HCT116 (cell line): ENCODE measurements around the gene OOSP2. TPM values are rescaled to one million over a fixed set of nuclear protein-coding genes. Genes with fewer than 3 reads are reported as not detected.
"Not testable (repeated sequence)": the region's sequence is repeated elsewhere in the genome, so short reads cannot be mapped to it uniquely, and the experiment has no call there.

ENCODE experiments used
- ATAC-seq: fragments of 200-7000 bp; cut with Tn5 transposase; 2 replicates; pipeline ENCODE4 v1.9.1; 2020; ENCODE audit warnings: mild to moderate bottlenecking, moderate library complexity
- BruUV-seq: library from RNA; stranded (reverse); fragments of 400-500 nt; replicated peaks from 2 replicates; lab custom pipeline; 2021; lab: Mats Ljungman, UMichigan
- CTCF ChIA-PET: fragments of 300-600 bp; sonication (Branson Sonifier 250); formaldehyde crosslinking; loops from one replicate; lab custom pipeline; 2021; ENCODE audit warnings: antibody characterized with exemption; lab: Charles Lee
- POLR2A ChIA-PET: fragments of 300-600, 350-600 bp; sonication (Branson Sonifier 250); formaldehyde crosslinking; loops from one replicate; lab custom pipeline; 2021; ENCODE audit warnings: antibody characterized with exemption; lab: Charles Lee
- RAD21 ChIA-PET, 2 experiments: fragments of 300-600 bp; sonication (Branson Sonifier 250); formaldehyde crosslinking; loops; one replicate each; lab custom pipeline; 2023; ENCODE audit warnings: low total read pairs in 2 of 2; ENCODE audit not compliant: uncharacterized antibody in 2 of 2, unreplicated experiment in 2 of 2, low non-redundant PET in 1 of 2; lab: Charles Lee
- DNase-seq: peaks from one replicate; pipeline ENCODE4 v3.0.0-alpha.2; 2010; ENCODE audit warnings: low read depth, low spot score
- H2AFZ ChIP-seq: fragments of 200-600 bp; shearing (Covaris generic), sonication (generic); 2 replicates; pipeline ENCODE4 v1.6.1; 2017; ENCODE audit warnings: low read depth, mixed run types, mixed read lengths, antibody characterized with exemption, low read length; ENCODE audit not compliant: poor library complexity, severe bottlenecking
- H3K27ac ChIP-seq: 2 replicates; pipeline ENCODE4 v1.5.1; 2012; ENCODE audit warnings: low read depth, low read length
- H3K27me3 ChIP-seq: fragments of 200-600 bp; sonication (generic); 2 replicates; pipeline ENCODE4 v1.6.1; 2016; ENCODE audit warnings: mixed run types, low read length, mixed read lengths; ENCODE audit not compliant: insufficient read depth
- H3K36me3 ChIP-seq, 2 experiments: fragments of 200-500 bp in 1 of 2; fragments of 200-600 bp in 1 of 2; sonication (Bioruptor generic) in 1 of 2; sonication (generic) in 1 of 2; 2 replicates each; pipeline versions ENCODE4 v1.5.1 to v1.6.1; 2014 to 2016; ENCODE audit warnings: low read length in 2 of 2, inconsistent platforms in 1 of 2, mixed read lengths in 1 of 2, mixed run types in 1 of 2; ENCODE audit not compliant: insufficient read depth in 2 of 2, control insufficient read depth in 1 of 2
- H3K4me1 ChIP-seq, 2 experiments: fragments of 200-600 bp in 1 of 2; sonication (generic) in 1 of 2; 2 replicates each; pipeline versions ENCODE4 v1.5.1 to v1.6.1; 2012 to 2017; ENCODE audit warnings: low read length in 2 of 2, inconsistent platforms in 1 of 2, mild to moderate bottlenecking in 1 of 2, mixed read lengths in 1 of 2, mixed run types in 1 of 2, moderate library complexity in 1 of 2; ENCODE audit not compliant: insufficient read depth in 2 of 2, control insufficient read depth in 1 of 2
- H3K4me2 ChIP-seq: fragments of 200-600 bp; sonication (generic); 2 replicates; pipeline ENCODE4 v1.6.1; 2017; ENCODE audit warnings: mixed run types, low read length, mixed read lengths
- H3K4me3 ChIP-seq, 2 experiments: fragments of 200-600 bp in 1 of 2; sonication (generic) in 1 of 2; replicated peaks in 1 of 2; 2 replicates each; pipeline ENCODE4 v1.5.1; 2011 to 2016; ENCODE audit warnings: low read length in 2 of 2, control low read depth in 1 of 2, low read depth in 1 of 2, mild to moderate bottlenecking in 1 of 2, mixed read lengths in 1 of 2, mixed run types in 1 of 2
- H3K79me2 ChIP-seq: fragments of 200-600 bp; sonication (generic); 2 replicates; pipeline ENCODE4 v1.6.1; 2017; ENCODE audit warnings: mild to moderate bottlenecking, mixed run types, low read length, moderate library complexity, mixed read lengths; ENCODE audit not compliant: insufficient read depth
- H3K9ac ChIP-seq: fragments of 200-600 bp; sonication (generic); 2 replicates; pipeline ENCODE4 v1.6.1; 2016; ENCODE audit warnings: low read length, mixed read lengths
- H3K9me2 ChIP-seq: fragments of 200-600 bp; sonication (generic), shearing (Covaris generic); 2 replicates; pipeline ENCODE4 v1.6.1; 2017; ENCODE audit warnings: mixed run types, mild to moderate bottlenecking, moderate library complexity; ENCODE audit not compliant: insufficient read depth
- H3K9me3 ChIP-seq, 2 experiments: fragments of 200-500 bp in 1 of 2; fragments of 200-600 bp in 1 of 2; sonication (Bioruptor generic) in 1 of 2; sonication (generic) in 1 of 2; 2 replicates each; pipeline ENCODE4 v1.6.1; 2014 to 2017; ENCODE audit warnings: low read length in 2 of 2, mixed read lengths in 2 of 2, inconsistent platforms in 1 of 2, low read depth in 1 of 2, mild to moderate bottlenecking in 1 of 2, mixed run types in 1 of 2, moderate library complexity in 1 of 2; ENCODE audit not compliant: control insufficient read depth in 1 of 2, insufficient read depth in 1 of 2
- H4K20me1 ChIP-seq: fragments of 200-600 bp; sonication (generic), shearing (Covaris generic); 2 replicates; pipeline ENCODE4 v1.6.1; 2017; ENCODE audit warnings: mixed run types, mild to moderate bottlenecking, moderate library complexity; ENCODE audit not compliant: insufficient read depth
- CBX3 ChIP-seq: IDR thresholded peaks from 2 replicates; pipeline ENCODE4 v1.6.1; 2012; ENCODE audit warnings: low read depth
- RAD21 ChIP-seq: IDR thresholded peaks from 2 replicates; pipeline ENCODE4 v1.6.1; 2012; ENCODE audit warnings: low read depth, mild to moderate bottlenecking
- intact Hi-C: fragments of 100-400 bp; cut with micrococcal nuclease; formaldehyde crosslinking; loops from 2 replicates; pipeline ENCODE4 v1.10.0; 2022
- total RNA-seq: library from RNA; stranded (reverse); gene quantifications from one replicate; pipeline ENCODE4 v1.2.1, GENCODE V29; 2021; ENCODE audit not compliant: unreplicated experiment
- TF ChIP-seq, protein P1 (sequence below): IDR thresholded peaks from 2 replicates; pipeline ENCODE4 v1.6.1; 2012; ENCODE audit warnings: low read depth

OOSP2 gene
- total RNA-seq, 1 experiment from 2014 or later = not detected

DNA sequence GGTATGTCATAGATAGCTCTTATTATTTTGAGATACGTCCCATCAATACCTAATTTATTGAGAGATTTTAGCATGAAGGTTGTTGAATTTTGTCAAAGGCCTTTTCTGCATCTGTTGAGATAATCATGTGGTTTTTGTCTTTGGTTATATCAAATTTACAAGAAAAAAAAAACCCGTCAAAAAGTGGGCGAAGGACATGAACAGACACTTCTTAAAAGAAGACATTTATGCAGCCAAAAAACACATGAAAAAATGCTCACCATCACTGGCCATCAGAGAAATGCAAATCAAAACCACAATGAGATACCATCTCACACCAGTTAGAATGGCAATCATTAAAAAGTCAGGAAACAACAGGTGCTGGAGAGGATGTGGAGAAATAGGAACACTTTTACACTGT is 10.6 kb downstream of the OOSP2 start:
- DNase-seq, H3K79me2 ChIP-seq, CTCF ChIA-PET, H3K4me3 ChIP-seq, H3K9me2 ChIP-seq, H4K20me1 ChIP-seq, H3K27ac ChIP-seq, H3K4me1 ChIP-seq, RAD21 ChIA-PET, BruUV-seq, H3K27me3 ChIP-seq, H3K9ac ChIP-seq, ATAC-seq, H3K4me2 ChIP-seq, H3K36me3 ChIP-seq, POLR2A ChIA-PET, H3K9me3 ChIP-seq, H2AFZ ChIP-seq, intact Hi-C loops: not testable (repeated sequence)

DNA sequence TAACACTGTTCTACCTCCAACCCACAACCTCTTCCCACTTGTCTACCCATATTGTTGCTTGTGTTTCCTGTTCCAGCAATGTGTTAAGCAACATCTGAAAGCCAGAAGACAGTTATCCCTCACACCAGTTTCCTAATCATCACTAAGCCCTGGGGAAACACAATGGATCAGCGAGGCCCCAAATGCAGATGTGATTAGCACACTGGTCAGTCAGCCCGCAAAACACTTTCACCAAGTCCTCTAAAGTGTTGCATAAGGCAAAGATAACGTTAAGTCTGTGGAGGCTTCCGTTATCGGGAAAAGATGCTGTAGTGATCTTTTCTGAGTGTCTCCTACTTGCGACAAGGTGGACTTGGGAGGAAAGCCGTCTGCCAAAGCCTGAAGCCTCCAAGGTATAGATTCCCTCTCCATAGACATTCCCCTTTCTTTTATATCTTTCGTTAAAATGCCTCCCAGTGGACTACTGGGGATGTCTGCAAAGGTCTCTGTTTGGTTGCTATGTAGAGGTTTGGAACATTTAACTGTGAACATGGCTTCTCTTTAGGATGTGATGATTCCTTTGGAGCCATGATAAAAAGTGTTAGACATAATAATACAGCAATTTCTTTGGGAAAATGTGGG is 16.2 kb downstream of the OOSP2 start, which contains the start of gene MS4A3:
Gene MS4A3 (plus strand): TSS at position 317 of the 621 bp plus-strand sequence. CDS start 4,496 bp downstream, outside the sequence.
- no peak within 1 kb of the TSS for H3K9ac ChIP-seq
- TF ChIP-seq RAD21 = no peak
- TF ChIP-seq CBX3 = no peak
- TF ChIP-seq, protein P1, sequence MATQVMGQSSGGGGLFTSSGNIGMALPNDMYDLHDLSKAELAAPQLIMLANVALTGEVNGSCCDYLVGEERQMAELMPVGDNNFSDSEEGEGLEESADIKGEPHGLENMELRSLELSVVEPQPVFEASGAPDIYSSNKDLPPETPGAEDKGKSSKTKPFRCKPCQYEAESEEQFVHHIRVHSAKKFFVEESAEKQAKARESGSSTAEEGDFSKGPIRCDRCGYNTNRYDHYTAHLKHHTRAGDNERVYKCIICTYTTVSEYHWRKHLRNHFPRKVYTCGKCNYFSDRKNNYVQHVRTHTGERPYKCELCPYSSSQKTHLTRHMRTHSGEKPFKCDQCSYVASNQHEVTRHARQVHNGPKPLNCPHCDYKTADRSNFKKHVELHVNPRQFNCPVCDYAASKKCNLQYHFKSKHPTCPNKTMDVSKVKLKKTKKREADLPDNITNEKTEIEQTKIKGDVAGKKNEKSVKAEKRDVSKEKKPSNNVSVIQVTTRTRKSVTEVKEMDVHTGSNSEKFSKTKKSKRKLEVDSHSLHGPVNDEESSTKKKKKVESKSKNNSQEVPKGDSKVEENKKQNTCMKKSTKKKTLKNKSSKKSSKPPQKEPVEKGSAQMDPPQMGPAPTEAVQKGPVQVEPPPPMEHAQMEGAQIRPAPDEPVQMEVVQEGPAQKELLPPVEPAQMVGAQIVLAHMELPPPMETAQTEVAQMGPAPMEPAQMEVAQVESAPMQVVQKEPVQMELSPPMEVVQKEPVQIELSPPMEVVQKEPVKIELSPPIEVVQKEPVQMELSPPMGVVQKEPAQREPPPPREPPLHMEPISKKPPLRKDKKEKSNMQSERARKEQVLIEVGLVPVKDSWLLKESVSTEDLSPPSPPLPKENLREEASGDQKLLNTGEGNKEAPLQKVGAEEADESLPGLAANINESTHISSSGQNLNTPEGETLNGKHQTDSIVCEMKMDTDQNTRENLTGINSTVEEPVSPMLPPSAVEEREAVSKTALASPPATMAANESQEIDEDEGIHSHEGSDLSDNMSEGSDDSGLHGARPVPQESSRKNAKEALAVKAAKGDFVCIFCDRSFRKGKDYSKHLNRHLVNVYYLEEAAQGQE = no peak
- TF ChIP-seq, all 23 proteins: peak for 0
- no peaks in the 10 kb centered on the region for H3K9me2 ChIP-seq
- CTCF ChIA-PET = no interaction called here
- H3K4me3 ChIP-seq = no peak within 1 kb of the TSS
- DNase-seq (no peak), ATAC-seq (no peak)
- H3K27me3 ChIP-seq = no peaks in the 10 kb centered on the region
- no peak within 1 kb of the TSS for H2AFZ ChIP-seq
- no peaks in the 10 kb centered on the region for H3K36me3 ChIP-seq
- no peaks in the 10 kb centered on the region for H4K20me1 ChIP-seq
- no peaks in the 10 kb centered on the region for H3K9me3 ChIP-seq
- no peak within 1 kb of the TSS for H3K27ac ChIP-seq
- POLR2A ChIA-PET = no interaction called here
- RAD21 ChIA-PET = no interaction called here
- H3K4me2 ChIP-seq = no peak within 1 kb of the TSS
- no peaks in the 10 kb centered on the region for H3K4me1 ChIP-seq
- intact Hi-C loops = no loop called here
- H3K79me2 ChIP-seq = no peaks in the 10 kb centered on the region
- BruUV-seq = no TSS peak
